Caco-2 (cell line): ENCODE data around the gene CLDN11. TPM values are rescaled to one million over a fixed set of nuclear protein-coding genes. Genes with fewer than 3 reads are reported as not detected.

ENCODE experiments used
- BruUV-seq: library from RNA; stranded (reverse); fragments of 400-500 nt; replicated peaks from 2 replicates; lab custom pipeline; 2021; lab: Mats Ljungman, UMichigan
- CTCF ChIA-PET: fragments of 300-600 bp; sonication (Branson Sonifier 250); formaldehyde crosslinking; loops from one replicate; lab custom pipeline; 2022; ENCODE audit warnings: antibody characterized with exemption; lab: Charles Lee
- POLR2A ChIA-PET: fragments of 300-600 bp; sonication (Branson Sonifier 250); formaldehyde crosslinking; loops from one replicate; lab custom pipeline; 2022; ENCODE audit warnings: antibody characterized with exemption; lab: Charles Lee
- DNase-seq, 2 experiments: peaks; one replicate each; pipeline versions ENCODE4 v3.0.0 to v3.0.0-alpha.2; 2020 to 2022
- H3K27me3 ChIP-seq: replicated peaks from 2 replicates; pipeline ENCODE4 v1.6.0; 2011; ENCODE audit warnings: low read length; ENCODE audit not compliant: control insufficient read depth, insufficient read depth
- H3K36me3 ChIP-seq: 2 replicates; pipeline ENCODE4 v1.5.1; 2011; ENCODE audit warnings: low read length; ENCODE audit not compliant: control insufficient read depth, insufficient read depth
- H3K4me1 ChIP-seq: fragments of 250-450 bp; sonication (Bioruptor Pico); 2 replicates; pipeline ENCODE4 v1.5.1; 2020; ENCODE audit warnings: mild to moderate bottlenecking
- H3K4me3 ChIP-seq: 2 replicates; pipeline ENCODE4 v1.5.1; 2011; ENCODE audit warnings: low read depth, mild to moderate bottlenecking, control low read depth, low read length
- H3K9me3 ChIP-seq: fragments of 250-450 bp; sonication (Bioruptor Pico); 2 replicates; pipeline ENCODE4 v1.5.1; 2020; ENCODE audit warnings: mild to moderate bottlenecking, moderate library complexity
- H3K27ac Mint-ChIP-seq: one replicate; pipeline ENCODE4 v1.8.0; 2022; ENCODE audit warnings: mixed read lengths; ENCODE audit not compliant: unreplicated experiment
- H3K27me3 Mint-ChIP-seq: one replicate; pipeline ENCODE4 v1.8.0; 2022; ENCODE audit warnings: mixed read lengths; ENCODE audit not compliant: insufficient read depth, unreplicated experiment
- H3K36me3 Mint-ChIP-seq: one replicate; pipeline ENCODE4 v1.8.0; 2022; ENCODE audit warnings: mild to moderate bottlenecking, mixed read lengths; ENCODE audit not compliant: insufficient read depth, unreplicated experiment
- H3K4me1 Mint-ChIP-seq: one replicate; pipeline ENCODE4 v1.8.0; 2022; ENCODE audit warnings: low read depth, mixed read lengths; ENCODE audit not compliant: unreplicated experiment
- H3K4me3 Mint-ChIP-seq: one replicate; pipeline ENCODE4 v1.8.0; 2022; ENCODE audit warnings: mild to moderate bottlenecking, moderate library complexity, mixed read lengths; ENCODE audit not compliant: unreplicated experiment
- H3K9me3 Mint-ChIP-seq: one replicate; pipeline ENCODE4 v1.8.0; 2022; ENCODE audit warnings: mixed read lengths; ENCODE audit not compliant: unreplicated experiment
- intact Hi-C: fragments of 100-400 bp; cut with micrococcal nuclease; formaldehyde crosslinking; loops from one replicate; pipeline ENCODE4 v1.10.0; 2022; ENCODE audit not compliant: unreplicated experiment
- total RNA-seq: library from RNA; stranded (reverse); gene quantifications from 2 replicates; pipeline ENCODE4 v1.2.3, GENCODE V29; 2022
- TF ChIP-seq, protein P1 (sequence below), 2 experiments: fragments of 200-600 bp in 1 of 2; IDR thresholded peaks; 1 replicate in 1 of 2; 2 replicates in 1 of 2; pipeline versions ENCODE4 v1.5.1 to v1.8.0; 2011 to 2022; ENCODE audit warnings: antibody characterized with exemption in 1 of 2, control low read depth in 1 of 2, inconsistent platforms in 1 of 2, low read depth in 1 of 2, low read length in 1 of 2, mild to moderate bottlenecking in 1 of 2, moderate library complexity in 1 of 2; ENCODE audit not compliant: insufficient read depth in 1 of 2, severe bottlenecking in 1 of 2, unreplicated experiment in 1 of 2

Gene CLDN11
- total RNA-seq, 1 experiment from 2014 or later = 0.41 TPM

- H3K4me3 ChIP-seq = no peak overlapping the region
- no peaks in the 10 kb centered on the region for H3K36me3 ChIP-seq
- no TSS peak for BruUV-seq
- DNase-seq = no peak
- CTCF ChIA-PET = no interaction called here
- H3K4me3 Mint-ChIP-seq = no peak overlapping the region
- H3K4me1 ChIP-seq = no peaks in the 10 kb centered on the region
- TF ChIP-seq, protein P1, sequence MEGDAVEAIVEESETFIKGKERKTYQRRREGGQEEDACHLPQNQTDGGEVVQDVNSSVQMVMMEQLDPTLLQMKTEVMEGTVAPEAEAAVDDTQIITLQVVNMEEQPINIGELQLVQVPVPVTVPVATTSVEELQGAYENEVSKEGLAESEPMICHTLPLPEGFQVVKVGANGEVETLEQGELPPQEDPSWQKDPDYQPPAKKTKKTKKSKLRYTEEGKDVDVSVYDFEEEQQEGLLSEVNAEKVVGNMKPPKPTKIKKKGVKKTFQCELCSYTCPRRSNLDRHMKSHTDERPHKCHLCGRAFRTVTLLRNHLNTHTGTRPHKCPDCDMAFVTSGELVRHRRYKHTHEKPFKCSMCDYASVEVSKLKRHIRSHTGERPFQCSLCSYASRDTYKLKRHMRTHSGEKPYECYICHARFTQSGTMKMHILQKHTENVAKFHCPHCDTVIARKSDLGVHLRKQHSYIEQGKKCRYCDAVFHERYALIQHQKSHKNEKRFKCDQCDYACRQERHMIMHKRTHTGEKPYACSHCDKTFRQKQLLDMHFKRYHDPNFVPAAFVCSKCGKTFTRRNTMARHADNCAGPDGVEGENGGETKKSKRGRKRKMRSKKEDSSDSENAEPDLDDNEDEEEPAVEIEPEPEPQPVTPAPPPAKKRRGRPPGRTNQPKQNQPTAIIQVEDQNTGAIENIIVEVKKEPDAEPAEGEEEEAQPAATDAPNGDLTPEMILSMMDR (IDR thresholded peaks at IDR 0.05; ENCODE audit: insufficient read depth in 1 of 2, low read depth in 1 of 2, low read length in 1 of 2, severe bottlenecking in 1 of 2, unreplicated experiment in 1 of 2) = no peak
- H3K27ac Mint-ChIP-seq = no peak overlapping the region
- H3K36me3 Mint-ChIP-seq = no peaks in the 10 kb centered on the region
- no peaks in the 10 kb centered on the region for H3K9me3 ChIP-seq
- POLR2A ChIA-PET = no interaction called here
- H3K27me3 ChIP-seq = no peaks in the 10 kb centered on the region
- intact Hi-C loops = no loop called here
- H3K27me3 Mint-ChIP-seq = no peaks in the 10 kb centered on the region
- no peaks in the 10 kb centered on the region for H3K4me1 Mint-ChIP-seq
- no peaks in the 10 kb centered on the region for H3K9me3 Mint-ChIP-seq
Observed at GRCh38 chr3:170432416-170432815, 13.7 kb downstream of the CLDN11 start.

DNA sequence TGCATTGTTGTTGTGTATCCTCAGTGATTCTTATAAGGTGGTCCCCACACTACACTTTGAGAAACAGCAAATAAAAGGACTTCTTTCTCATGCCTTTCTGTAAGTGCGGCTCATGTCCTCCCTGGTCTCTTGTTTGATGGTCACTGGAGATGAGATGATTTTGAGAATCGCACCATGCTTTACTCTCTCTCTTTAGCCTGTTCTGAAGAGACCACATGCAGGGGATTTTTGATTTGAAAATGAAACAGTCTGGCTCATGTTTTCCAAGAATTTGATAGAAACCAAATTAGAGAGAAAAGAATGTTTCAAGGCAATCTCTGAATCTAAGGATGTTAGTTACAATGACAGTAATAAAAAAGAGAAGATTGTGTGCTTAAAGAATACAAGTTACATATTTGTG, 18.0 kb downstream of the CLDN11 start:
- CTCF ChIA-PET = no interaction called here
- Mint-ChIP-seq H3K27me3 (no peaks in the 10 kb centered on the region), H3K36me3 (no peaks in the 10 kb centered on the region), H3K4me3 (no peak overlapping the region), H3K27ac (no peak overlapping the region), H3K4me1 (no peaks in the 10 kb centered on the region), H3K9me3 (no peaks in the 10 kb centered on the region)
- TF ChIP-seq, protein P1 (IDR thresholded peaks at IDR 0.05; ENCODE audit: insufficient read depth in 1 of 2, low read depth in 1 of 2, low read length in 1 of 2, severe bottlenecking in 1 of 2, unreplicated experiment in 1 of 2) = no peak
- BruUV-seq = no TSS peak
- Histone ChIP-seq H3K4me3 (no peak overlapping the region), H3K9me3 (no peaks in the 10 kb centered on the region), H3K36me3 (no peaks in the 10 kb centered on the region), H3K27me3 (no peaks in the 10 kb centered on the region), H3K4me1 (no peaks in the 10 kb centered on the region)
- intact Hi-C loops = no loop called here
- no peak for DNase-seq
- POLR2A ChIA-PET = no interaction called here

DNA sequence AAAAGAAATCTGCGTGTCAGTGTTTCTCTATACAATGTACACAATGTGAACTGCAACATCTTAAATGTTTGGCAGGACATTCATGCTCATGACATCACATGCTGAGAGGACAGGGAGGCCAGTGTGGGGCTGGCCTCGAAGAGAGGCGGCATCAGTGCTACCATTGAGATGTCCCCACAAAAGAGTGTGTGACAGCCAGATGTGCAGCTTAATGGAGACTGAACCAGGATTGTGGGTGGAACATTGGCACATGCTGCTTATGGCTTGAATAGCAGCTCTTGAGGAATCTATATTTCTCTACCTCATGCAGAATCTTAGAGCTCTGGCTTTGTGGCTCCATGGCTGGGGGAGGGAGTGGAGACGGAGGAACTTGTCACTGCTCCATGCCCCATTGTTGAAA, 18.5 kb downstream of the CLDN11 start:
- ChIA-PET CTCF (no interaction called here), POLR2A (no interaction called here)
- H3K36me3 ChIP-seq = no peaks in the 10 kb centered on the region
- H3K4me3 ChIP-seq = no peak overlapping the region
- no peaks in the 10 kb centered on the region for H3K4me1 Mint-ChIP-seq
- DNase-seq = no peak
- no peaks in the 10 kb centered on the region for H3K36me3 Mint-ChIP-seq
- H3K4me1 ChIP-seq = no peaks in the 10 kb centered on the region
- no peaks in the 10 kb centered on the region for H3K9me3 Mint-ChIP-seq
- H3K27me3 Mint-ChIP-seq = no peaks in the 10 kb centered on the region
- intact Hi-C loops = no loop called here
- no peak overlapping the region for H3K27ac Mint-ChIP-seq
- no peaks in the 10 kb centered on the region for H3K9me3 ChIP-seq
- TF ChIP-seq, protein P1 (IDR thresholded peaks at IDR 0.05; ENCODE audit: insufficient read depth in 1 of 2, low read depth in 1 of 2, low read length in 1 of 2, severe bottlenecking in 1 of 2, unreplicated experiment in 1 of 2) = no peak
- no TSS peak for BruUV-seq
- H3K4me3 Mint-ChIP-seq = no peak overlapping the region
- H3K27me3 ChIP-seq = no peaks in the 10 kb centered on the region
